SK-N-SH treated with all-trans-retinoic acid at 6 μM for 48 hours (cell line): Measurements from ENCODE around the gene TAS2R1.

Experiments
- ATAC-seq: fragments of 200-7000 bp; cut with Tn5 transposase; 3 replicates; pipeline ENCODE4 v1.9.1; 2020; ENCODE audit warnings: mild to moderate bottlenecking, moderate library complexity
- ARNTL ChIP-seq: fragments of 450-650 bp; formaldehyde crosslinking; IDR thresholded peaks from 2 replicates; pipeline ENCODE4 v1.5.0; 2020; ENCODE audit warnings: low read depth, mild to moderate bottlenecking, moderate library complexity, borderline replicate concordance
- BACH2 ChIP-seq: fragments of 250-450 bp; sonication (Bioruptor Pico); IDR thresholded peaks from 2 replicates; pipeline ENCODE4 v1.9.0; 2021; ENCODE audit warnings: mild to moderate bottlenecking, borderline replicate concordance
- CSDC2 ChIP-seq: fragments of 250-450 bp; sonication (Bioruptor Pico); IDR thresholded peaks from 2 replicates; pipeline ENCODE4 v1.5.0; 2020; ENCODE audit warnings: mild to moderate bottlenecking, moderate library complexity
- ESRRG ChIP-seq: fragments of 250-450 bp; sonication (Bioruptor Pico); IDR thresholded peaks from 2 replicates; pipeline ENCODE4 v1.6.1; 2021; ENCODE audit warnings: mild to moderate bottlenecking
- GLIS3 ChIP-seq: fragments of 250-450 bp; sonication (Bioruptor Pico); IDR thresholded peaks from 2 replicates; pipeline ENCODE4 v1.5.0; 2020; ENCODE audit warnings: mild to moderate bottlenecking, moderate library complexity
- ISL1 ChIP-seq: fragments of 250-450 bp; sonication (Bioruptor Pico); IDR thresholded peaks from 2 replicates; pipeline ENCODE4 v2.1.2; 2022; ENCODE audit warnings: mild to moderate bottlenecking, moderate library complexity
- OSR1 ChIP-seq: fragments of 250-450 bp; sonication (Bioruptor Pico); IDR thresholded peaks from 2 replicates; pipeline ENCODE4 v1.8.0; 2022; ENCODE audit warnings: moderate library complexity, mild to moderate bottlenecking, inconsistent platforms
- PATZ1 ChIP-seq: fragments of 250-450 bp; sonication (Bioruptor Pico); IDR thresholded peaks from 2 replicates; pipeline ENCODE4 v1.8.0; 2020; ENCODE audit warnings: mild to moderate bottlenecking, moderate library complexity, borderline replicate concordance
- POU6F1 ChIP-seq: fragments of 250-450 bp; sonication (Bioruptor Pico); IDR thresholded peaks from 2 replicates; pipeline ENCODE4 v1.8.0; 2021; ENCODE audit warnings: low read depth, mild to moderate bottlenecking, moderate library complexity, borderline replicate concordance
- PPARA ChIP-seq: fragments of 250-450 bp; sonication (Bioruptor Pico); IDR thresholded peaks from 2 replicates; pipeline ENCODE4 v1.5.0; 2020; ENCODE audit warnings: mild to moderate bottlenecking, borderline replicate concordance
- RARB ChIP-seq: fragments of 250-450 bp; sonication (Bioruptor Pico); IDR thresholded peaks from 2 replicates; pipeline ENCODE4 v1.8.0; 2021; ENCODE audit warnings: mild to moderate bottlenecking, moderate library complexity
- SNAI2 ChIP-seq: fragments of 250-450 bp; sonication (Bioruptor Pico); IDR thresholded peaks from 2 replicates; pipeline ENCODE4 v1.5.0; 2020; ENCODE audit warnings: mild to moderate bottlenecking, moderate library complexity
- TCF4 ChIP-seq: fragments of 250-450 bp; sonication (Bioruptor Pico); IDR thresholded peaks from 2 replicates; pipeline ENCODE4 v1.8.0; 2021; ENCODE audit warnings: mild to moderate bottlenecking, moderate library complexity, borderline replicate concordance
- ZC3H10 ChIP-seq: fragments of 250-450 bp; sonication (Bioruptor Pico); IDR thresholded peaks from 2 replicates; pipeline ENCODE4 v1.5.1; 2021; ENCODE audit warnings: mild to moderate bottlenecking, moderate library complexity
- ZFP3 ChIP-seq: fragments of 250-450 bp; sonication (Bioruptor Pico); IDR thresholded peaks from 2 replicates; pipeline ENCODE4 v1.5.0; 2020; ENCODE audit warnings: mild to moderate bottlenecking, moderate library complexity
- ZFP30 ChIP-seq: fragments of 450-650 bp; formaldehyde crosslinking; IDR thresholded peaks from 2 replicates; pipeline ENCODE4 v1.5.0; 2022; ENCODE audit warnings: mild to moderate bottlenecking, moderate library complexity
- ZNF565 ChIP-seq: fragments of 450-650 bp; formaldehyde crosslinking; conservative IDR thresholded peaks from 2 replicates; pipeline ENCODE4 v1.5.0; 2020; ENCODE audit warnings: low read depth, mild to moderate bottlenecking, moderate library complexity
- ZNF70 ChIP-seq: fragments of 450-650 bp; formaldehyde crosslinking; IDR thresholded peaks from 2 replicates; pipeline ENCODE4 v1.5.0; 2020; ENCODE audit warnings: mild to moderate bottlenecking, moderate library complexity
- ZNF8 ChIP-seq: fragments of 450-650 bp; formaldehyde crosslinking; IDR thresholded peaks from 2 replicates; pipeline ENCODE4 v1.5.0; 2020; ENCODE audit warnings: mild to moderate bottlenecking, moderate library complexity
- TF ChIP-seq, protein P1 (sequence below): fragments of 250-450 bp; sonication (Bioruptor Pico); IDR thresholded peaks from 2 replicates; pipeline ENCODE4 v1.5.1; 2021; ENCODE audit warnings: mild to moderate bottlenecking, moderate library complexity
- TF ChIP-seq, protein P2 (sequence below): fragments of 250-450 bp; sonication (Bioruptor Pico); IDR thresholded peaks from 2 replicates; pipeline ENCODE4 v1.5.1; 2020; ENCODE audit warnings: low read depth, mild to moderate bottlenecking, moderate library complexity

TAS2R1 gene

DNA sequence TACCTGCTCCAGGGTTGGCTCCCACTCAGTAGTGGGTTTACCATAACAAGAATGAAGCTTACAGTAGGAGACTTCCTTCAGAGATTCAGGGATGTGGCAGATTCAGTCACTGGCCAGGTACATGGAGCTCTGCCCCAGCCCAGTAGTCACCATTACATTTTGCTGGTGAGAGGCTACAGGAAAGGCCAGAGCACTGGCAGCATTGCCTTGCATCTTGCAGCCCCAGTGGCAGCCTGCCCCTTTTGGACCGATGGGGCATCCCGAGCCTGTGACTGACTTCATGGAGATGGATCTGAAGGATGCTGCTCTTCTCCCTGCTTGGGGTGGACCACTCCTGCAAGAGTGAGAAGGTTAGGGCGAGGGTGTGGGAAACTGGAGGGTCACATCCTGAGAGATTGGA is 16.8 kb downstream of the TAS2R1 start:
- no peak for ATAC-seq
- no peak for TF ChIP-seq ZFP30
- TF ChIP-seq ZC3H10 (CRISPR knock-in tag), result no peak
- no peak for TF ChIP-seq PATZ1
- no peak for TF ChIP-seq CSDC2 (CRISPR knock-in tag)
- no peak for TF ChIP-seq RARB (CRISPR knock-in tag)
- TF ChIP-seq BACH2, result no peak
- no peak for TF ChIP-seq PPARA (CRISPR knock-in tag)
- TF ChIP-seq, protein P1, sequence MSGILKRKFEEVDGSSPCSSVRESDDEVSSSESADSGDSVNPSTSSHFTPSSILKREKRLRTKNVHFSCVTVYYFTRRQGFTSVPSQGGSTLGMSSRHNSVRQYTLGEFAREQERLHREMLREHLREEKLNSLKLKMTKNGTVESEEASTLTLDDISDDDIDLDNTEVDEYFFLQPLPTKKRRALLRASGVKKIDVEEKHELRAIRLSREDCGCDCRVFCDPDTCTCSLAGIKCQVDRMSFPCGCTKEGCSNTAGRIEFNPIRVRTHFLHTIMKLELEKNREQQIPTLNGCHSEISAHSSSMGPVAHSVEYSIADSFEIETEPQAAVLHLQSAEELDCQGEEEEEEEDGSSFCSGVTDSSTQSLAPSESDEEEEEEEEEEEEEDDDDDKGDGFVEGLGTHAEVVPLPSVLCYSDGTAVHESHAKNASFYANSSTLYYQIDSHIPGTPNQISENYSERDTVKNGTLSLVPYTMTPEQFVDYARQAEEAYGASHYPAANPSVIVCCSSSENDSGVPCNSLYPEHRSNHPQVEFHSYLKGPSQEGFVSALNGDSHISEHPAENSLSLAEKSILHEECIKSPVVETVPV (CRISPR knock-in tag), result no peak
- TF ChIP-seq, protein P2, sequence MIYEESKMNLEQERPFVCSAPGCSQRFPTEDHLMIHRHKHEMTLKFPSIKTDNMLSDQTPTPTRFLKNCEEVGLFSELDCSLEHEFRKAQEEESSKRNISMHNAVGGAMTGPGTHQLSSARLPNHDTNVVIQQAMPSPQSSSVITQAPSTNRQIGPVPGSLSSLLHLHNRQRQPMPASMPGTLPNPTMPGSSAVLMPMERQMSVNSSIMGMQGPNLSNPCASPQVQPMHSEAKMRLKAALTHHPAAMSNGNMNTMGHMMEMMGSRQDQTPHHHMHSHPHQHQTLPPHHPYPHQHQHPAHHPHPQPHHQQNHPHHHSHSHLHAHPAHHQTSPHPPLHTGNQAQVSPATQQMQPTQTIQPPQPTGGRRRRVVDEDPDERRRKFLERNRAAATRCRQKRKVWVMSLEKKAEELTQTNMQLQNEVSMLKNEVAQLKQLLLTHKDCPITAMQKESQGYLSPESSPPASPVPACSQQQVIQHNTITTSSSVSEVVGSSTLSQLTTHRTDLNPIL (CRISPR knock-in tag), result no peak
- TF ChIP-seq GLIS3 (CRISPR knock-in tag), result no peak
- TF ChIP-seq, all 23 proteins: peak for 0

DNA sequence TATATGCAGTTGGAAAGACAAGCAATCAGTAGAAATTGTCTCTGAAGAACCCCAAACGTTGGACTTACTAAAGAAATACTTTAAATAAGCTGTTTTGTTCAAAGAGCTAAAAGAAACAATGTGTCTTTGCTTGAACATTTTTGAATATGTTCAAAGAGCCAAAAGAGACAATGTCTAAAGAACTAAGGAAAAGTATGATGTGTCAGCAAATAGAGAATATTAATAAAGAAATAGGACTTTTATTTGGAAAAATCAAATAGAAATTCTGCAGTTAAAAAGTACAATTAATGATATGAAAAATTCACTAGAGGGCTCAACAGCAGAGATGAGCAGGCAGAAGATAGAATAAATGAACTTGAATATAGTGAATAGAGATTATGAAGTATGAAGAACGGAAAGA is 19.2 kb downstream of the TAS2R1 start:
- ATAC-seq, result no peak
- TF ChIP-seq ZNF70 (CRISPR knock-in tag), result no peak
- no peak for TF ChIP-seq ISL1 (CRISPR knock-in tag)
- TF ChIP-seq, protein P1 (CRISPR knock-in tag), result no peak
- TF ChIP-seq CSDC2 (CRISPR knock-in tag), result no peak
- TF ChIP-seq ARNTL (CRISPR knock-in tag), result no peak
- no peak for TF ChIP-seq ZNF8
- no peak for TF ChIP-seq OSR1 (CRISPR knock-in tag)
- TF ChIP-seq POU6F1 (CRISPR knock-in tag), result no peak
- no peak for TF ChIP-seq ESRRG (CRISPR knock-in tag)
- TF ChIP-seq ZFP3 (CRISPR knock-in tag), result no peak
- TF ChIP-seq BACH2, result no peak
- no peak for TF ChIP-seq TCF4
- no peak for TF ChIP-seq PPARA (CRISPR knock-in tag)

DNA sequence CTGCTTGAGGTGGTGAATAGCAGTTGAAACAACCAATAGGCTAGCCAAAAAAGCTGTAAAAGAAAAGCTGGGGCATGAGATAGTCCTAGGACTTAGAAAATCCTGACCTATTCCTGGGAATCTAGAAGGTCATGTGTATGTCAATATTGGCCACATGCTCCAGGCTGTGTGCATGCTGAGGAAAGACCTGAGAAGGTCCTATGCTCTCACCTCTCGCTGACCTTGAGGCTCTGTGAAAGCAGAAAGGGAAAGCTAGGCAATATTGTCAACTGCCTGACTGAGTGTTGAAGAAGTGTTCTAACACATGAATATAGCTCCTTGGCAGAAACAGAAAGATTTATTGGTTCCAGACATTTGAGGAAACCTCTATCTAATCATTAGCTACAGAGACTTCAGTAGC is 19.8 kb downstream of the TAS2R1 start:
- no peak for ATAC-seq
- TF ChIP-seq, protein P2 (CRISPR knock-in tag), result no peak
- TF ChIP-seq ZNF565 (no peak), GLIS3 (CRISPR knock-in tag) (no peak), POU6F1 (CRISPR knock-in tag) (no peak), ZC3H10 (CRISPR knock-in tag) (no peak), SNAI2 (CRISPR knock-in tag) (no peak), PATZ1 (no peak), ZNF8 (no peak), ARNTL (CRISPR knock-in tag) (no peak), OSR1 (CRISPR knock-in tag) (no peak), ZFP3 (CRISPR knock-in tag) (no peak), BACH2 (no peak)
- TF ChIP-seq, protein P1 (CRISPR knock-in tag), result no peak
